Fibroblast of lung (primary cell): ENCODE results near the gene SPEM3.

Experiments used
- EZH2 ChIP-seq: IDR thresholded peaks from 2 replicates; pipeline ENCODE4 v1.5.1; 2012; ENCODE audit warnings: low read length, control low read depth, mild to moderate bottlenecking; ENCODE audit errors: missing control alignments
- TF ChIP-seq, protein P1 (sequence below), 2 donors: IDR thresholded peaks in 1 of 2; conservative IDR thresholded peaks in 1 of 2; 1 replicate in 1 of 2; 2 replicates in 1 of 2; pipeline ENCODE4 v1.5.1; 2011 to 2012; ENCODE audit warnings: low read length in 2 of 2, control low read depth in 1 of 2, inconsistent platforms in 1 of 2, low read depth in 1 of 2, mild to moderate bottlenecking in 1 of 2

DNA sequence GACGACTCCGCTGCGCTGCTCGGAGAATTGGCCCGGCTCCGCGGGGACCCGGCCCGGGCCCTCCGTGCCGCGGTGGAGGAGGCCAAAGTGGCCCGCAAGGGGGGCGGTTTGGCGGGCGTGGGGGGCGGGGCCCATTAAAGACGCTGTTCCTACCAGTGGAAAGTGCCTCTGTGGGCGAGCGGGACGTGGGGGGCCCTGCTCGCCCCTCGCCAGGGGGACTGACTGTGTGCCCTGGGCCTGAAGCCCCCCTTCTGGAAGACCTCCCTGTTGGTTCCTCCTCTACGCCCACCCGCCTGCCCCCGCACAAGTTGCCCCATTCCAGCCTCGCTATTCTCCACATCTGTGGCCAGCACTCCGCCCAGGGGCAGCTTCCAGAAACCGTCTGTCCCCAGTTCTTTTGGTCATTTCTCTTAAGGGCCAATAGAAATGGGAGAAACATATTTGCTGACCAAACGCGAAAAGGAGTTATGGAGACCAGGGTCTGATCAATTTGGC, 8.8 kb downstream of the SPEM3 start:
- TF ChIP-seq, protein P1, sequence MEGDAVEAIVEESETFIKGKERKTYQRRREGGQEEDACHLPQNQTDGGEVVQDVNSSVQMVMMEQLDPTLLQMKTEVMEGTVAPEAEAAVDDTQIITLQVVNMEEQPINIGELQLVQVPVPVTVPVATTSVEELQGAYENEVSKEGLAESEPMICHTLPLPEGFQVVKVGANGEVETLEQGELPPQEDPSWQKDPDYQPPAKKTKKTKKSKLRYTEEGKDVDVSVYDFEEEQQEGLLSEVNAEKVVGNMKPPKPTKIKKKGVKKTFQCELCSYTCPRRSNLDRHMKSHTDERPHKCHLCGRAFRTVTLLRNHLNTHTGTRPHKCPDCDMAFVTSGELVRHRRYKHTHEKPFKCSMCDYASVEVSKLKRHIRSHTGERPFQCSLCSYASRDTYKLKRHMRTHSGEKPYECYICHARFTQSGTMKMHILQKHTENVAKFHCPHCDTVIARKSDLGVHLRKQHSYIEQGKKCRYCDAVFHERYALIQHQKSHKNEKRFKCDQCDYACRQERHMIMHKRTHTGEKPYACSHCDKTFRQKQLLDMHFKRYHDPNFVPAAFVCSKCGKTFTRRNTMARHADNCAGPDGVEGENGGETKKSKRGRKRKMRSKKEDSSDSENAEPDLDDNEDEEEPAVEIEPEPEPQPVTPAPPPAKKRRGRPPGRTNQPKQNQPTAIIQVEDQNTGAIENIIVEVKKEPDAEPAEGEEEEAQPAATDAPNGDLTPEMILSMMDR (conservative IDR thresholded peaks at IDR 0.05 in 1 of 2, IDR thresholded peaks at IDR 0.05 in 1 of 2; ENCODE audit: low read depth in 1 of 2, low read length in 2 of 2) = no peak
- no peak for TF ChIP-seq EZH2
